Stimulated activated CD4-positive, alpha-beta T cell treated with anti-CD3 and anti-CD28 coated beads, TNF-alpha, amount 100 ng/mL, for 48 hours (primary cell): ENCODE data around the gene RELN.

Experiments
- DNase-seq, 3 donors: peaks; one replicate each; pipeline ENCODE4 v3.0.0-alpha.2; 2020; ENCODE audit warnings: low read depth in 3 of 3

The RELN gene

DNA sequence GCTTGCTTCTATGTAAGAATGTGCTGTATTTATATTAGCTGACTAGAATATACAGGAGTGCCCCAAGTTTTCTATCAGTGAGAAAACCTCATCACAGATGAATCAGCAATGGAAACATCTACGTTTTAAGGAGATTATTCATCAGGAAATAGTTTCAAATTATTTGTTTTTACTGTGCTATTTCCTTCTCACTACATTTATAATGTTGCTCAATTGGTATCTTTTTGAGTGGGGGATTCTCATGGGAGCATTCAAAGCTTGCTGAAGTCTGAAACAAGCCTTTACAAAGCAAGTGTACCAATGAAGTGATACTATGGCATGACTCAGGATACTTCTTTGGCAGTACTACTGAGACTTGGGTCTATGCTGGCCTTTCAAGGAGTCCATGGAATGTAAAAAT lies 352.4 kb downstream of the RELN start:
- no peak for DNase-seq

DNA sequence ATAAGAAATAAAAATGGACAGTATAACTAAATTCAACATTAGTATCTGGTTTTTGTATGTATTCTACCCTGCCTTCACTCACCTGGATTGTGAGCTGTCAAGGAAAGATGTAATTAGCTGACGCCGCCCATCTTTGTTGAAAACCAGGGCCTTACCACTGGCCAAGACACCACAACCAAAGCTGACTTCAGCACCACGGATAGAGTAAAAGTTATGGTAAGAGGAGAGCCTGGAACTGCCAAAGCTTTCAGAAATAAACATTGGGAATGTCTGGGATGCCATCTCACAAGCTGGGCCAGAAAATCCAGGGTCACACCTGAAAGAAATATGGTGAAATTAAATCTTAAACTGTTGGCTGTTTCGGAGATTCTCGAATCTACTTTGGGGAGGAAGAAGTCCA lies 353.3 kb downstream of the RELN start:
- no peak for DNase-seq

DNA sequence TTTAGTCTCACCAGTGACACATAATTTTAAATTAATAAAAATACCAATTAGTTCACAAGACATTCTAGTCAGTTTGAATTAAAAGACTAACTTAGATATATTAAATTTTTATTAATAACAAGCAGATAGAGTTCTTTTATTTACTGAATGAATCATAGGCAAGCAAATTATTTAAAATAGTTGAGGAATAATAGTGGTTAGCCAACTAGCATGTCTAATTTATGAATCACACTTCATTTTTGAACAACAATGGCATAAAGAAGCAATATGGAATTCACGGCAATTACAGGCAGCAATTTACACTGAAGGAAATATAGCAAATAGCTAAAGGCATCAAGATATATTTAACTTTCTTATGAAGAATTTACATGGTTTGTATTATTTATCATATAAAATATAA lies 356.5 kb downstream of the RELN start:
- no peak for DNase-seq

DNA sequence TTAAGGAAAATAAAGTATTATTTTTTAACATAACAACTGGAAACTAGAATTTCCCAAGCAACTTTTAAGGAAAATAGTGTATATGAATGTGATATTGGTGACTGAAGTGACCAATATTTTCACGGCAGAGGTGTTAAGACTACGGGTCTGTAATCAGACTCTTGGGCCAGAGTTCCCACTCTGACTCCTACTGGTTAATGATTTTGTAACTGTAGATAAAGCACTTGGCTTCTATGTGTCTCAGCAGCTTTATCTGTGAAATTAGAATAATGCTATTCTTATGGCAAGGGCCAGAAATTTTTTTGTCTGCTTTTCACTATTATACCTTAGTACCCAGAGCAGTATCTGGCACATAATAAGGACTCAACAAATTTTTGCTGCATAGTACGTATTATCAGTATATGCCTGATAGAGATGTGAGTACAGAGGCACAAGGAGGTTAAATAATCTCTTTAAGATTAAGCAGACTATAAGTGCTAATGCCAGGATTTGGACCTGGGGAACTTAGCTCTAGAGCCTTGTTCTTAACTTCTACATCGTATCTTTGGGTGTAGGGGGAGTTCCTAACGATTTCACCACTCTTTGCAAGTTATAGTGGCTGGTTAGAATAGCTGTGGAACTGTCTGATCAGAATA lies 357.3 kb downstream of the RELN start:
- DNase-seq: no peak

DNA sequence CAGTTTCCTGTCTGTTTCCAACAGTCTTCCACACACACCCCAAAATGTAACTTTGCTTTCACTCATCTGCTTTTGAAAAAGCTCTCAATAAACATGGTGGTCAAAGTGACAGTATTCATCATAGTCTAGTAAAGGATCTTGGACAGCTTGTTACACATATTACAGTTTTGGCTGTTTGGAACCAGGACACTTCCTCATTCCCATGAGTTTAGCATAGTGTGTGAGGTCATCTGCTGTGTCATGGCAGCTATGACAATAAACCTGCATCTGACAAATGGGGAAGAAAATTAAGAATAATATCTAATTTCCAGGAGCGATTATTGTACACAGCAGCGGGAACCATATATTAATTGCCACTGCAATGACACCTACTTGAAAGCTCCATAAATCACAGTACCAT lies 359.1 kb downstream of the RELN start:
- no peak for DNase-seq

DNA sequence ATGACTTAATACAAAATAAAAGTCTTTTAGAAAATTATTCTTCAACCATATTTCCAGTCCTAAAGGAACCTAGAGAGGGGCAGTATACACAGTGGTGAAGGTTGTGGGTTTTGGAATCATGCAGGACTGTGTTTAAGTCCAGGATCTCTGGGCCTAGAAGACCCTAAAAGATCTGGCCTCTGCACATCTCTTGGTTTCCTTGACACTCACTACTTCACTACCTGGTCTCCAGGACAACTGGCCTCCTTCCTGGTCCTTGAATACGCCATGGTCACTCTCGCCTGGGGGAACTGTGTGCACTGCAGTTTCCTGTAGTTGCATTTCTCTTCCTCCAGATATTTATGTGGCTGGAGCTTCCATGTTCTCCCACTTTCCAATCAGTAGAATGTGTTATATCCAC lies 360.7 kb downstream of the RELN start:
- DNase-seq: no peak

DNA sequence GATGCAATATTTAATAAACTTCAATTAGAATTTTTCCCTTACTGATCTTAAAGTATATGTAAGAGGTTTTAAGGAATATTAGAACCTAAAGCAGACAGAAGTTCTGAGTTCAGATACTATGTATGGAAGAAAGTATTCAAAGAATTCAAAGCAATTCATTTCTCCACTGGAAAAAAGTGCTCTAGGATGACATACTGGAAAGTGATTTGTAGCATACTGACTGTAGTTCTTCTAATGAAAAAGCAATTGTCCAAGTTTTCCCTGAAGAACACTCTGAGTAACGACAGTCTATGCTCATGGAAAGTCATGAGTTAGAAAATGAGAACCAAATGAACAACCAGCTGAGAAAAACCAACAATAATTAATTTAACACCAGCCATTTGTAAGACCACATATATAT lies 362.7 kb downstream of the RELN start:
- DNase-seq: no peak

DNA sequence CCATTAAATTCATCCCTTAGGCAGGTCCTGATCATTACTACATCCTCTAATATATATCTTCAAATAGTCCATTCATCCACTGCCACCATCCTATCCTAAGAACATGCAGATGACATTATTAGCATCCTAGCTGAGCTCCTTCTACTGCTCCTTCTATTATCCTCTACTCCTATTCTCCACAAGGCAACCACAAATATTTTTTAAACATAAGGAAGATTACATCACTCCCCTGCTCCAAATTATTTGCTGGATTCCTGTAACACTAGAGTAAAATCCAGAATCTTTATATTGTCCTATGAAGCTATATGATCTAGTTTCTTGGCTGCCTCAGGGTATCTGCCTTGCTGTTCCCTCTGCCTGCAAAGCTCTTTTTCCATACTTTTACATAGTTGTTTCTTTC lies 367.2 kb downstream of the RELN start:
- no peak for DNase-seq

DNA sequence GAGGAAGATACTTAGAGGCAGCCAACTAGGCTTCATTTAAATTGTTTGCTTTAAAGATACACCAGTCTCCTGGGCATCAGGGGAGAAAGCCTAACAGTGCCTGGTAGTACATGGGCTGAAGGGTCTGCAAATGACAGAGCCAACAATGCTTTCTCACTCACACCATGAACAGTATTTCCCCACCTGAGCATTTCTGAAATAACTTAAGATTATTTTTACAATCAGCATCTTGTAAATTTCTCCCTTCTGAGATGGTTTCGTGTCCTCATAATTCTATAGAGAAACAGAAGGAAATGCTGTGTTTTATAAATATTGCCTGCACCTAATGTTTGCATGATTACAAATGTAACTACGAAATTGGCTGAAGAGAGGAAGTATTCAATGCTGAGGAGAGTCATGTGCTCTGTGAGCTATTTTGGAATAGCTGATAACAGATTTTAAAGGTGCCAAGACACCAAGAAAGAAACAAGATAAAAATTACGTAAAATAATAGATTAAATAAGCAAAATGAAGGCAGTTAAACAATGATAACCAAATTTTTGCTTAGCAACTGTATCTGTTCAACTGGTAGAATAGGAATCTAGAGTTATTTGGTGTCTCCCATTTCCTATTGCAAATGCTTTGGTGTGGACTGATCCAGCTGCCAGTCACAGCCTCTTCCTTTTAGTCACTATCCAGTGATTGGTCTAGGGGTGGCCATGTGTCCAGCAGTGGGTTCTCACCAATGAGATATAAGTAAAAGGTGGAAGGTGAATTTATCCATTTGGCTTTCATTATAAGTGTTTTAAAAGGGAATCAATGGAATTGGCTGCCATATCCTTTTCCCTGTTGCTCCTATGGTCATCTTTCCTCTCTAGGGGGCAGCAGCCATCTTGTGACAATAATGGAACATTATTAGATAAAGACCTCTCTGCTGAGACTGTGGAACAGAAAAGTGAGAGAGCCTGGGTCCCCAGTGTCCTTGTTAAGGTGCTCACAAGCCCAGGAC lies 375.5 kb downstream of the RELN start:
- no peak for DNase-seq

DNA sequence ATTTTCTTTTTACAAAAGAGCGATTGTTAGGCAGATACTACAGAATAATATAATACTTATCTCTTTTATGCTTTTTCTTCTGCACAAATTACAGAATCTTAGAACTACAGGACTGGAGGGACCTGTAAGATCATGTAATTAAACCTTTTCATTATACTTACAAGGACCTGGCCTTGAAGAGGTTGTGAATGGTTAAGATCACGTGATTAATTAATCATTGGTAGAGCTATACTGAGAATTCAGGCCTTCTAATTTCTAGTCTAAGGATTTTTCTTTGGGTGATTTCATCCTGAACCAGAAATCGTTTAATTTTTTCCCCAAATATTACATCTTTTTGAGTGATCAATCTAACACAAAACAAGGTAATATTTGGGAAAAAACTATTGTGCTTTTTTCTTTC lies 379.7 kb downstream of the RELN start:
- no peak for DNase-seq

DNA sequence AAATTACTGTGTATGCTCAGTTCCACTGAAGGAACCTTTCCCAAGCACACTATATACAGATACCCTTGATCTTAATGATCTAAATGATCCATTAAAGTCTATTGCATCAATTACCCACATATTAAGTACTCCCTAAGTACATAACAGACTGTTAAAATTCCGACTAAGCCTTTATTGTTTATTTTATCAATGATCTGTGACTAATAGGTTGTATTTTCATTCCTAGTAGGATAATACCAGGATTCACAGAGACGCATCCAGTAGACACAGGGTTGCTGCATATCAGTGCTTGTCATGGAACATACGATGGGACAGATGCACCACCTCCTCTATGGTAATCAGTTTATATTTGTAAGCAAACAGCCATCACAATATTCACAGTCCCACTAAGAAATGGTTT lies 383.8 kb downstream of the RELN start:
- DNase-seq: no peak

DNA sequence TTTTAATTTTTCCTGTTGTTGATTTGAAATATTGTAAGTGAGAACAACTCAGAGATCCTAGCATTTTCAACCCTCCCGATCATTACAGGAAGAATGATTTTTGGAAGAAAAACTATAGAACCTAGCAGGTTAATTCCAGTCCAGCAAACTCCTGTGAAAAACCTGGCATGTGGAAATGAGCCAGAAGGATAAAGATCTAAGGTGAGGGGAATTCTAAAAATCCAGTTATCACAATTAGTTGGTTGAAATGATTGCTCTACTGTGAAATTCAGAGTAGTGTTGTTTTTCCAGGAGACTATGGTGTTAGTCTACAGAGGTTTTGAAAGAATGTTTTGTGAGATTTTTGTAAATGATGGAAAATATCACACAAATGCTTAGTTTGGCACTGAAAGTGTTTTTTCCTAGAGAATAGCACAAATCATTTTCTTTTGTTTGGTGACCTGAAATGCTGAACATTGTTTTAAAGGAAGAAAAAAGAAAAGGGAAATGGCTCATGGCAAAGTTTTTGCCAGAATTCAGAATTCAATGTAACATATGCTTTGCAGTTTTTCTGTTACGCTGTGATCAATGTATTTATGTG lies 391.0 kb downstream of the RELN start:
- no peak for DNase-seq

DNA sequence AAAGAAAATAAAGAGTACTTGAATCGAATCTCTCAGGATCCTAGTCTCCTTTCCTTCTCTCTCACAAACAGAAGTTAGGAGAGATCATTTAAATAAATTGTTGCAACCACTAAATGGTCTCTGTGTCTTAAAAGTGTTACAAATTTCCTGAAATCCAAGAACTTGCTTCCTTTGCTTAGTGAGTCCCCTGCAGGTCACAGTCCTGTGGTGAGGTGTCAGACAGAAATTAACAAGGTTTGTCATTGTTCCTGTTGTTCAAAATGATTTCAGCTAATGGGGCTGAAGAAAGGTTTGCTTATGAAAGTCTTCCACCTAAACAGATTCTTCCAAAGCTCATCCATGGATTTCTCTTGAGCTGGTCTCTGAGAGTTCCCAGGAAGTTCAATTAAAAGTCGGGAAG lies 391.9 kb downstream of the RELN start:
- DNase-seq: no peak

DNA sequence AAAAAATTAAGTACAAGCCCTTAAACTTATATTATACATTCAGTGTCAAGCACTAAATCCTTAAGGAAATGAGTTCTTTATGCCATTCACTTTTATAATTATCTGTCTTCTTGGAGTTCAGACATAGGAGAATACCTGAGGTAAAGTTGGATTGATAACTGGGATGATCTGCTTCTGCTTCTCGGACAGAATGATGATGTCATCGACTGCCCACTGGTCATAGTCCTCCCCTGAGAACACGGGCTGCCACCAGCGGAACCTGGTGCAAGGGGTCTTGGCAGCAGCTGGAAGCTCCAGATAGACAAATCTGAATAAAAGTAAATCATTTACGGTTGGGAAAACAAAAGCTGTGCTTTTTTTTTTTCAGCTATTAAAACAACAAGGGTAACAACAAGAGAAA lies 395.3 kb downstream of the RELN start:
- DNase-seq: no peak

DNA sequence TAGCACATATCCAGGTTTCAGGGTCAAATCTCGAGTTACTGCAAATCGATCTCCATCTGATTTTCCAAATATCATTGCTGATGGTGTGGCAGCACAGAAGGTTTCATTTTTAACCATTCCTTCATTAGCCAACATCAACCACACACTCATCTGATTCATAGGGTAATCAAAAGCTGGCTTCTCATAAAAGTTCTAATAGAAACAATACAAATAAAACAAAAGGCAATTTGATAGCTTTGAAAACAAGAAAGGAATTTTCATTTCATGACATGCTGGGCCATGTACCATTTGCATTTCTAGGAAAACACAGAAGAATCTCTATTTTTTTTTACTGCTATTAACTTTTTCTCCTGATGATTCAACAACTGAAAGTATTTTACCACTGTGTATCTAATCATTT lies 395.8 kb downstream of the RELN start:
- no peak for DNase-seq

DNA sequence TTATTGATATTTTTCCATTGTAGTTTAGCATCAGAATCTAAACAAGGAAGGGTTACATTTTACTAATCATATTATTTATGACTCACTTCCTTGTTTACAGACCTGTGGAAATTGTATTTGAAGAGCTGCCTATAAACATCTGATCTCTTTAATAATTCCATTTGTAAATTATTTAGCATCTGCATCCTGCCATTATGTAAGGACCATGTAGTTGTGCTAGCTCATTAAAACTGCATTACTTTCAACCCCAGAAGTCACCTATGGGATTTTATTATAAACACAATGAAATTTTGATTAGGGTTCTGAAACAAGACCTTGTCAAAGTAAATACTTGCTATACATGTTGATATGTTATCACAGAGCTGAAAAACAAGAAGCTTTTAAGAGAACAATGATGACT lies 396.6 kb downstream of the RELN start:
- DNase-seq: no peak

DNA sequence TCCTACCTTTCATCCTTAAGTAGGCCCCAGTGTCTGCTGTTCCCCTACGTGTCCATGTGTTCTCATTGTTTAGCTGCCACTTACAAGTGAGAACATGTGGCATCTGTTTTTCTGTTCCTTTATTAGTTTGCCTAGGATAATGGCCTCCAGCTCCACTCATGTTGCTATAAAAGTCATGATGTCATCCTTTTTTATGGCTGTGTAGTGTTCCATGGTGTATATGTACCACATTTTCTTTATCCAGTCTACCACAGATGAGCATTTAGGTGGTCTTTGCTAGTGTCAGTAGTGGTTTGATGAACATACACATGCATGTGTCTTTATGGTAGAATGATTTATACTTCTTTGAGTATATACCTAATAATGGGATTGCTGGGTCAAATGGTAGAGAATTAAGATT lies 397.3 kb downstream of the RELN start:
- DNase-seq: no peak

DNA sequence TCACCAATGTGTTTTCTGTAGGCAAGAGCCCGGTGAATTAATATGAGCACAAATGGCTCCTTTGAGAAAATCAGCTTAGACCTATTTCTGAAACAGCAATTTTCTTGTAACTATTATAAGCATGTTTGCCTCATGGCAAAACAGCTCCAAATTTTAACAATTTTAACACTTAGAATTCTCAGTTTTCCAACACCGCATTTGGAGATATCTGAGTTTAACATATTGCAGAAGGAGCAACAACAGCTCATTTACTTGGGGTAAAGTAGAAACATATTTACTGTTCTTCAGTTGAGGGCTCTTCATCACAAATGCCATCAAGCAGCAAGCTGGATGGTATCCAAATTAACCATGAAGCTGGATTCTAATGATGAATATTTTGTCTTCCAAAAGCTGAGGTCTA lies 409.4 kb downstream of the RELN start:
- no peak for DNase-seq

DNA sequence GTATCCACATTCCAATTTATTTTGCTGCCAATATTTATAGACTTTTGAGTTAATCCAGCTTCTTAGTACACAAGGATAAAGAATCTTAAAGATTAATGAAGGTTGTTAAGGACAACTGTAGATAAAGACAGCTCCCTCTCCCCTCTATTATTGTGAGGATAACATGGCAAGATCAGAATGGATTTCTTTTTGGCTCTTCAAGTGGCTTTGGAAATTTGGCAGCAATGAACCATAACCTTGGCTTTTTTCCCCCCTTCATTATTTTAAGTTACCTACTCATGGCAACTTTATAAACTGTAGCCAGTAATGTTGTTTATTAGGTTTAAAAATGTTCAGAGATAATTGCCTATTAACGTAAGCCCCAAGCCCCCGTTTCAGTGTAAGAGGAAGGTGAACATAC lies 412.4 kb downstream of the RELN start:
- DNase-seq: no peak

DNA sequence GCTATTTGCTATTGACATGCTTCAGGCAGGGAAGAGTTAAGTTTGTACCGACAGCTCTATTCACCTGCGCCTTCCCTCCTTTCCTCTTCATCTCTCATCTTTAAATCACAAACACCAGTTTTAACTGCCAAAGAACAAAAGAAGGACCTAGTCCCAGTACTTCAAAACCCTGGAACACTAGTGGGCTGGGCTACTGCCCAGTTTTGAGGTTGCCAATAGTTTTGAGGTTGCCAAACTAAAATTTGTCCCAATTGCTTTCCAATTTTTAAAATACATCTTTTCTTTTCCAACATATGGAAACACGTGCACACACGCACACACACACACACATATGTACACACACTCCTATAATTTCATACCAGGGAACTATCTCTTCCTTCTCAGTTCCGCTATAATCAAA lies 412.8 kb downstream of the RELN start:
- no peak for DNase-seq

DNA sequence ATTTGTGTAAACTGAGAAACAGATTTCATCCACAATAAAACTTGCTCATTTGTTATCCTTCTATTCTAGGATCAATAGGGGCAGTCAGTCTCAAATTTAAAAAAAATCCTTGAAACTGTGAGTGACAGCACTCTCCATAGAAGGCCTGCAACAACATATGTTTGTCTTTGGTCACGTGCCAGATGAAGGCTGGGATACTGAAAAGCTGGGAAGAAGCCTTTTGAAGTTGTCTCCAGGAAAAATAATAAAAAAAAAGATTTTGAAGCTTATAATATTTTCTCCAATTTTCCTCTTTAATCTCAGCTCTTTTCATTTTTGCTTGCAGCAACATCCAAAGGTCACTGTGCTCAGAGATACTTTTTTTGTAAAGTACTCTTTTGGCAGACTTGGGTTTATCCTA lies 414.9 kb downstream of the RELN start:
- no peak for DNase-seq

DNA sequence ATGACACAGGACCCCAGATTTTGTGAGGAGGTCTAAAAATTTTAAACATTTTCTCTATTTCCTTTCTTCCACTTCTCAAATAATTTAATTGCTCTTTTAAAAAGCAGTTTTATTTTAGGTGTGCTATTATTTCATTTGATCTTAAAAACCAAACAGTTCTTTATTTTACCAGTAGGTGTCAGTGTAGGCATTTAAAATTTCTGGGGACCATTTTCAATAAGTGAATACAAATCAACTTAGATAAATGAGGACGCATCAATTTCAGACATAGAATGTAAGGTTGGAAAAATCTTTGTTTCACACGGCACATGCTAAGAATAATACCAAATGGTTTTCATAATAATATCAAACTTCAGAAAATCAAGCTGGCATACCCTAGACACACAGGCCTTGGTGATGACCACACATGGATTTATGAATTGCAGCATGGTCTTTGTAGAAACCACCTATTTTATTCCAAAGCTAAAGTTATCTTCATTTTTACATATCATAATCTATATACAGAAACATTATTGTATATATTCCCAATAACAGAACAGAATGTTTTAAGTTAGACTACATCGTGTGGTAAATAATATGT lies 415.9 kb downstream of the RELN start:
- no peak for DNase-seq

DNA sequence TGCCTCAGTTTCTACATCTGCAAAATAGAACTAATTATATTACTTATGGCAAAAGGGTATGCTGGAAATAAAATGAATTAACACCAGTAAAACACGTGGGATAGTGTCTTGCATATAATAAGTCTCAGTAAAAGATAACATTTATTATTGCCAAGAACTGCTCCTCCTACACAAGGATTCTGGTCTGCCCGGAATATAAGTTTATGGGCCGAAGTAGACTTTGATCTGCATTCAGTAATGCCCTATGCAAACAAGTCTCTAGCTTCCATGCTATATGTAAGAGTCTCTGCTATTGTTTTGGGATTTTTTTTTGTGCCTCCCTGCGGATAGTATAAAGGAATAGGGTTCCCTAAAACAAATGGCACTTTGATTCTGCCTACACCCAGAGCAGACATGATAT lies 417.9 kb downstream of the RELN start:
- DNase-seq: no peak
